Fibroblast of mammary gland (primary cell): ENCODE measurements around the gene TMEM238L.

Experiments used
- DNase-seq: peaks from one replicate; pipeline ENCODE4 v3.0.0-alpha.2; 2010; ENCODE audit warnings: low read depth
- H3K4me3 ChIP-seq: 2 replicates; pipeline ENCODE4 v1.5.1; 2011; ENCODE audit warnings: low read depth, mild to moderate bottlenecking, low read length, moderate library complexity; ENCODE audit not compliant: control insufficient read depth
- CTCF ChIP-seq: conservative IDR thresholded peaks from 2 replicates; pipeline ENCODE4 v1.5.1; 2011; ENCODE audit warnings: low read depth, low read length, inconsistent platforms; ENCODE audit not compliant: control insufficient read depth, insufficient read depth

Gene TMEM238L

GRCh38 chr17:10837921-10838320 lies 34.0 kb upstream of the TMEM238L start, which contains the start of gene PIRT:
TSS of gene PIRT (minus strand) at chr17:10838087. CDS start at chr17:10825645, 12,442 bp downstream.
- no peak for TF ChIP-seq CTCF
- H3K4me3 ChIP-seq = no peak within 1 kb of the TSS
- DNase-seq = no peak

GRCh38 chr17:10836966-10837590 lies 33.2 kb upstream of the TMEM238L start:
- no peak for DNase-seq
- no peak for TF ChIP-seq CTCF

GRCh38 chr17:10836145-10836544 lies 32.2 kb upstream of the TMEM238L start:
- TF ChIP-seq CTCF = no peak
- no peak for DNase-seq
- H3K4me3 ChIP-seq = no peak overlapping the region

More at GRCh38 chr17:10836966-10837590, 33.2 kb upstream of the TMEM238L start:
- no peak overlapping the region for H3K4me3 ChIP-seq

GRCh38 chr17:10831696-10832095 lies 27.8 kb upstream of the TMEM238L start:
- TF ChIP-seq CTCF = no peak
- no peak overlapping the region for H3K4me3 ChIP-seq
- no peak for DNase-seq

GRCh38 chr17:10827898-10828552 lies 24.1 kb upstream of the TMEM238L start:
- DNase-seq = no peak
- TF ChIP-seq CTCF = no peak
- H3K4me3 ChIP-seq = no peak overlapping the region

GRCh38 chr17:10824874-10825273 lies 21.0 kb upstream of the TMEM238L start:
- H3K4me3 ChIP-seq = no peak overlapping the region
- TF ChIP-seq CTCF = no peak
- no peak for DNase-seq

GRCh38 chr17:10821770-10822169 lies 17.9 kb upstream of the TMEM238L start:
- TF ChIP-seq CTCF = no peak

More at GRCh38 chr17:10821770-10822169, 17.9 kb upstream of the TMEM238L start:
- no peak overlapping the region for H3K4me3 ChIP-seq
- DNase-seq = no peak
